CD4-positive, alpha-beta T cell treated with Interleukin-21 for 1 hour (primary cell): ENCODE measurements around the gene PLCG2.
A peak's percentile ranks its signal among the peaks of the same experiment; 100 is the strongest.
"Not testable (repeated sequence)": the region's sequence is repeated elsewhere in the genome, so short reads cannot be mapped to it uniquely, and the experiment has no call there.

Experiments used
- DNase-seq: peaks from one replicate; pipeline ENCODE4 v3.0.0-alpha.2; 2020

The PLCG2 gene

DNA sequence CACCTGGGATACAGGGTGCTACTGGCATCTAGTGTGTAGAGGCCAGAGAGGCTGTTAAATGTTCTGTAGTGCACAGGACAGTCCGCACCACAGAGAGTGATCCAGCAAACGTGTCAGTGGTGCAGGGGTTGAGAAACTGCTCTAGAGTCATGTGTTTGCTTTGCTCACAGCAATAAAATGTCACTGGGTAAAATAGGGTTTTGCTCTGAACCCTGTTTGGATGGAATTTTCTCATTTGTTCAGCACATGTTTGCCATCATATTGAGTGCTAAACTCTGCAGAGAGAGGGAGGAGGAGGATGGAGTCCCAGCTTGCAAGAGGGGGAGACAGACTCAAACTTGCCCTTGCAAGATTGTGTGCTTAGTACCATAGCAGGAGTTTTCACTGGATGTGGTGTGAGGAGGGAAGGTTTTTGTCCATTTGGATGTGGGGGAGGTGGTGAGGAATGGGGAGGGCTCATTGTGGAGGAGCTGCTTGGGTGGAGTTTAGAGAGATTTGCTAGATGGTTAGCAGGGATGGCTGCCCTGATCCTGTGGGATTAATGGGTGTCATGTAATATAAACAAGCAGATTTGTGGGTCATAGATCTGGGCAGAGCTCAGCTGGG, 11.8 kb downstream of the PLCG2 start:
- DNase-seq, result no peak

DNA sequence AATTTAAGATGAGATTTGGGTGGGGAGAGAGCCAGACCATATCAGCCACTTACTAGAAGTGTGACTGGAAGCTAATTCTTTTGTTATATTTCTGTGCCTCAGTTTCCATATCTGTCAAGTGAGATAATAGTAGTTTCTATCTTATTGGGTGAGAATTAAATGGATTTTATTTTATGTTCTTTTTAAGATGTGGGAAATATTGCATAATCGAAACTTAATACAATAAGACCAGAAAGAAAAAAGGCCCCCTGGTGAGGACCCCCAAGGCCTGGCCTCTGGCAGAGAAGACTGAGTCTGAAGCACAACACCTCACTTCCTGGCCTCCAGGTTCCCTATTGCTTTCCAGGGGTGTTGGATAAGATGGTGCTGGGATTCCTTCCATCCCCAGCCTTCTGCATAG, 13.7 kb downstream of the PLCG2 start:
- no peak for DNase-seq

DNA sequence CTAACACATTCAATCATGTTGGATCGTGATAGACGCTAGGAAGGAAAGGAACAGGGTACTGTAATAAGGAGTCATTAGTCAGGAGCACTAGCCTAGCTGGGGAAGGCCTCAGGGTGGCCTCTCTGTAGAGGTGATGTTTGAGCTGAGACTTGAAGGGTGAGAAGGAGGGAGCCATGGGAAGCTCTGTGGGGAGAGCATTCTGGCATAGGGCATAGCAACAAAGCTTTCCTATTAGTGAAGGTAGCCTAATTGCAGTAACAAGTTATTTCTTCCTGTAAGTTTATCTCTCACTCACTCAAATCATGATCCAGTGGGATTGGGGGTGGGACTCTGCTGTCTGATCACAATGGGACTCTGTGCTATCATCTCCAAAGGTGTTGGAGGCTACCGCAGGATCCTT, 16.1 kb downstream of the PLCG2 start:
- no peak for DNase-seq

DNA sequence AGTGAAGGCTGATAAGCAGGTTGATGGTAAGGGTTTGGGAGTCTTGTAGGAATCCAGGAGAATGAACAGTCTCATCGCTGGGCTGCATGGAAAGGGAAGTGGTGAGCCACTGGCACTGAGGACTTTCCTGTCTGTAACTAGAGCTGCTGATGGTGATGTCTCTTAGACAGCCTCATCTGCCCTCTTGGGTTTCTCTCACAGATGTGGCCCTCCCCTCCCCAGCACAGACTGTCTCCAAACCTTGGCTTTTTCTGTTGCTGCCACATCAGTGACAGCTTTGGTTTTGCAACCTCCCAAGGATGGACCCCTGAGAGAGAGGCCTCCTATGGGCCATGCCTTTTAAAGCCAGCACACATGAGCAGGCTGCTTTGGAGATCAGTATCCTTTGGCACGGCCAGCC, 16.9 kb downstream of the PLCG2 start:
- DNase-seq, result no peak

- DNase-seq, result no peak
Observed at GRCh38 chr16:81796583-81797346, 17.7 kb downstream of the PLCG2 start.

DNA sequence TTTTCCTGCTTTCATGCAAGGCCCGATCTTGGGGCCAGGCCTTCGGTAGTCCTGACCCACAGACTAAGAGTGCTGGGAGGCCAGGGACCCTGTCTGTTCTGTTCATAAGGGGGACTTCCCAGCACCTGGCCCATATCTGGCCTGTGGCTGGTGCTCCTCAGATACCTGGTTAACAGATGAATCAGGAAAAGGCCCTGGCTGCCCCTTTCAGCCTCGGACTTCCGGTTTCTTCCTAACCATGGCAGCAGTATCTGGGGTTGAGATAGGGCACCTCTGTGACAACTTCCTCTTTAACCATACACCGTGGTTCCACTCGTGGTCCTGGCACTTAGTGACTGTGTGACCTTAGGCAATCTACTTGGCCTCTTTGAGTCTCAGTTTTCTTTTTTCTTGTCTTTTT, 18.4 kb downstream of the PLCG2 start:
- DNase-seq, result peak; percentile 28

DNA sequence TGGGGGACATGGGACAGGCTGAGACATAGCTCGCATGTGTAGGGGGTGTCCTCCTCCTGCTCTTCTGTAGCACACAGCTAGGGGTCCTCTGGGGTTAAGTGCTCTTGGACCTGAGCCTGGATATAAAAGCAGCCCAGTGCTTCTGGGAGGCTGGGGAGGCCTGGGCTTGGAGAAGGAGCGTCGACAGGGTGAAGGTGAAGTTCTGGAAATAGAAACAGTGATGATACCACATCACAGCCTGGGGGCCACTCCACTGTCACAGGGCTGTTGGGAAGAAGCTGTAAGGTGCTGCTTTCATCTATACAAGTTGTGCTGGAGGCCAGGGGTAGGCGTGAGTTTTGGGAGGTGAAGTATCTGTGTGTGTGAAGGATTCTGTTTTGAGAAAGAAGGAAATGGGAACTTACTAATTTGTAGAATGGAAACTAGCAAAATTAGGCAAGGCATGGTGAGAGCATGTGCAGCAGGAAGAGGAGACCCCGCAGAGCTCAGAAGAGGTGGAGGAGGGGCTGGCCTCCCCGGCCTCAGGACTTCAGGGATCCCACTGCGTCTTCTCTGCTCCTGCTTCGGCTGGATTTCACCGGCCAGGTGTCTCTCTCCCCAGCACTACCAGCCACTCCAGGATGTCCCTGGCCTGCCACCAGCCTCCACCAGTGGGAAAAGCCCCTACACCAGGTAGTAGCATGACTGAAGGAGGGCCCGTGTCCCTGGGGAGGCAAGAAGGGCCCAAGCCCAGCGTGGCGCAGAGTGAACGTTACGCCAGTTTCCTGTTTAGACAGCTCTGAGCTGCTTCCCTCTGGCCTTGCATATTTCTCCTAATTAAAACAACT, 19.4 kb downstream of the PLCG2 start:
- no peak for DNase-seq

DNA sequence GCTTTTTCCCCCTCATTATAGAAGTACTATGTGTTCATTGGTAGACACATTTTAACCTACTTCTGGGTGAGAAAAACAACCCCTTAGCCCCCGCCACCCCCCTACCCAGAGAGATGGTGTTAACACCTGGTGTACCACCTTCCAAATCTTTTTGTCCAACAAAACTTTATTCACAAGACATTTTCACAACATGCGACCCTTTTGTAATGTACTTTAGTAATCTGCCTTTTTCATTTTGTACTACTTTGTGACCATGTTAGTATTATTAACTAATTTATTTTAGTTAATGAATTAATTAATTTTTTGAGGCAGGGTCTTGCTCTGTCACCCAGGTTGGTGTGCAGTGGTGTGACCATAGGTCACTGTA, 20.0 kb downstream of the PLCG2 start:
- DNase-seq, result no peak

- not testable (repeated sequence) for DNase-seq
Observed at GRCh38 chr16:81801724-81802123, 22.6 kb downstream of the PLCG2 start.

- DNase-seq, result no peak
Observed at GRCh38 chr16:81803332-81803731, 24.2 kb downstream of the PLCG2 start.

- DNase-seq, result no peak
Observed at GRCh38 chr16:81804134-81804610, 25.1 kb downstream of the PLCG2 start.

- DNase-seq, result no peak
Observed at GRCh38 chr16:81806696-81807095, 27.6 kb downstream of the PLCG2 start.

GRCh38 chr16:81807767-81808358, 28.8 kb downstream of the PLCG2 start:
- no peak for DNase-seq

GRCh38 chr16:81808933-81809480, 29.9 kb downstream of the PLCG2 start:
- no peak for DNase-seq

DNA sequence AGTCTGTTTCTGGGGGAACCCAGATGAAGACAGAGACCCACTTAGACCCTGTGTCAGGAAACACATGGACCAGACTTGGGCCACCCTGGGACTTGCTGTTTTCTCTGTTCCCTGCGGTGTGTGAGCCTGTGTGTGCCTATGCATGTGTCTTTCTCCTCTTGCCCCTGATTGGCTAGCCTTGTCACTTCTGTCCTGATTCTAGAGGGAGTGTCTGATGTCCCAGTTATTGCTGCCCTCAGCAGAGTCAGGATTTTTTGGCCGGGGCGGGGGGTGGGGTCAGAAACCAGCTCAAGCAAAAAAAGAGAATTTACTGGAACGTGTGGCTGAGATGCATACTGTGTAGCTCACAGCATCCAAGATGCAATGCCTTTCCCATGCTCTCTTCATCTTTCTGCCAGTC, 30.5 kb downstream of the PLCG2 start:
- no peak for DNase-seq

DNA sequence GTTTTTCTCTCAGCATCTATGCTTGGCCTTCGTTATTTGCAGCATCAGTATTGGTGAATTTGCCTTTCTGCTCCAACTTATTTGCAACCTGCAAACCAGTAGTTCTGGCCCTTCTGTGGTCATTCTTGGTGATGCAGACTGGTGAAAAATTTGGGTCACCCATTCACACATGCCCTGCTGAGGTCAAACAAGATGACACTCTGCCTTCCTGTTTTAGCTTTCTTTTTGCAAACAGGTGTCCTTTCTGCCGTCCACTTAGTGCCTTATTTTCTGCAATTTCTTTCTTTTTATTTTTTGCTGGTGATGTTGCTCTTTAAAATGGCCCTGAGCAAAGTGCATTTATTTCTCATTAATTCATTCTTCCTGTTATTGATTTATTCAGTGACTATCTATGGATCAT, 31.3 kb downstream of the PLCG2 start:
- no peak for DNase-seq

DNA sequence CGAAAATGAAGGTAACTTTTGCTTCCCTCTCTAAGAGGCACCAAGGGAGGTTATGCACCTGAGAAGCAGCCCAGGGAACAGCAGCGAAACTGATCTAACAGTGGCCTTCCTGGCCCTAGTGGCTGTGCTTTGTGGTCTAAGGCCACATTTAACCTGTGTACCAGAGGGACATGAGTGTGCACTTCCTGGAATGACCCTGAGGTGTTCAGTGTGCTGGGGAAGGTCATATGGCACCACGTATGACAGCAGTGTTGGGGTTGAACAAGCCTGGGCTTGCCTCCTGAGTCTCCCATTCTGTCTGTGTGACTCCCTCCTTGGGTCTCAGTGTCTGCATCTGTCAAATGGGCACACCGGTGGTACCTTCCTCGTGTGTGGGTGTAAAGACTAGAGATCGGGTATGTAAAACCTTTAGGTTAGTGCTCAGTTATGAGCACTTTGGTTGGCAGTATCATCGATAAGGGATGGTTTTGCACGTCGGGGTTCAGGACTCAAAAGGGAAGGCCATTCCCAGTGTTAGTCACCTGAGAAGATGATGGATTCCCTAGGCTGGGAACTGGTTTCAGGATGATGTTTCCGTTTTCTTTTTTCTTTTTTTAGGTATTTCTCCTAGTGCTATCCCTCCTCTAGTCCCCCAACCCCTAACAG, 31.9 kb downstream of the PLCG2 start:
- DNase-seq, result no peak

DNA sequence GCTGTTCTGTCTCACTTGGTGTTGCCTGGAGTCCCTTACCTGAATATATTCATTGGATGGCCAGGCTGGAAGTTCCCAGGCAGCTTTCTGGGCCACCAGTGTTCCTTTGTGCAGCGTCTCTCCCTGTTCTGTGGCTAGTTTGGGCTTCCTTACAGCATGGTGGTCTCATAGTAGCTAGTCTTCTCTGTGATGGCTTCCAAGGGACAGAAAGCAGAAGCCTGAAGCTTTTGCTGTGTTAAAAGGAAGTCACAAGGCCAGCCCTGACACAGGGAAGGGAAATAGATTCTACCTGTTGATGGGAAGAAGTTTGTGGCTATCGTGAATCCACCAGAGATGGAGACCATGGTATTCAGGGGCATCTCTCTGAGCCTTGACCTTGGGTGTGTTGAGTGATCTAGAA, 34.6 kb downstream of the PLCG2 start:
- no peak for DNase-seq

- no peak for DNase-seq
Observed at GRCh38 chr16:81814751-81815428, 35.8 kb downstream of the PLCG2 start.

GRCh38 chr16:81815429-81815766, 36.3 kb downstream of the PLCG2 start:
- DNase-seq, result no peak

GRCh38 chr16:81816351-81816750, 37.3 kb downstream of the PLCG2 start:
- DNase-seq, result no peak

GRCh38 chr16:81816793-81817210, 37.7 kb downstream of the PLCG2 start:
- DNase-seq, result no peak
